Endothelial cell of umbilical vein (primary cell): ENCODE measurements around the gene SFTPA2. TPM values are rescaled to one million over a fixed set of nuclear protein-coding genes. Genes with fewer than 3 reads are reported as not detected.

Source experiments
- Bru-seq: library from RNA; stranded (reverse); fragments of 400-500 nt; gene quantifications from one replicate; lab custom pipeline; 2021; lab: Mats Ljungman, UMichigan
- BruChase-seq, 2 experiments: library from RNA; stranded (reverse); fragments of 400-500 nt; gene quantifications; one replicate each; lab custom pipeline; 2021; lab: Mats Ljungman, UMichigan
- BruUV-seq: library from RNA; stranded (reverse); fragments of 400-500 nt; replicated peaks from 2 replicates; lab custom pipeline; 2021; lab: Mats Ljungman, UMichigan
- CTCF ChIA-PET: fragments of 300-600, 350-600 bp; sonication (Branson Sonifier 250); formaldehyde crosslinking; loops from one replicate; lab custom pipeline; 2021; ENCODE audit warnings: antibody characterized with exemption, inconsistent platforms; lab: Charles Lee
- POLR2A ChIA-PET: fragments of 300-600, 350-600 bp; sonication (Branson Sonifier 250); formaldehyde crosslinking; loops from one replicate; lab custom pipeline; 2021; ENCODE audit warnings: antibody characterized with exemption, inconsistent platforms; lab: Charles Lee
- DNase-seq: peaks from one replicate; pipeline ENCODE4 v3.0.0-alpha.2; 2011; ENCODE audit warnings: low read depth, low spot score
- FAIRE-seq: peaks from 2 replicates; lab custom pipeline; 2011; peaks lifted over from hg19 to GRCh38; lab: Jason Lieb, UNC
- H2AFZ ChIP-seq: 2 replicates; pipeline ENCODE4 v1.6.0; 2012; ENCODE audit warnings: low read depth, low read length, control low read depth, inconsistent platforms
- H3K27ac ChIP-seq: 2 replicates; pipeline ENCODE4 v1.5.1; 2011; ENCODE audit warnings: low read depth, mild to moderate bottlenecking, control low read depth, low read length, moderate library complexity; ENCODE audit not compliant: insufficient read depth
- H3K27me3 ChIP-seq, 2 experiments: 2 replicates each; pipeline versions ENCODE4 v1.6.0 to v1.6.1; 2011; ENCODE audit warnings: low read length in 2 of 2, mixed read lengths in 1 of 2; ENCODE audit not compliant: control insufficient read depth in 2 of 2, insufficient read depth in 2 of 2
- H3K36me3 ChIP-seq, 2 experiments: 2 replicates in 1 of 2; 3 replicates in 1 of 2; pipeline ENCODE4 v1.5.1; 2011; ENCODE audit warnings: low read length in 2 of 2, mild to moderate bottlenecking in 1 of 2, moderate library complexity in 1 of 2; ENCODE audit not compliant: control insufficient read depth in 2 of 2, insufficient read depth in 2 of 2; ENCODE audit errors: extremely low read depth in 1 of 2
- H3K4me1 ChIP-seq: 3 replicates; pipeline ENCODE4 v1.5.1; 2011; ENCODE audit warnings: mild to moderate bottlenecking, low read length; ENCODE audit not compliant: control insufficient read depth, insufficient read depth; ENCODE audit errors: extremely low read depth
- H3K4me2 ChIP-seq: 2 replicates; pipeline ENCODE4 v1.6.1; 2011; ENCODE audit warnings: low read length, control low read depth, mixed read lengths; ENCODE audit not compliant: insufficient read depth
- H3K4me3 ChIP-seq, 3 experiments: fragments of 200-600 bp in 1 of 3; sonication (generic), shearing (Covaris generic) in 1 of 3; replicated peaks in 1 of 3; 2 replicates each; pipeline ENCODE4 v1.5.1; 2011 to 2016; ENCODE audit warnings: control low read depth in 3 of 3, low read length in 3 of 3, mild to moderate bottlenecking in 2 of 3, inconsistent platforms in 1 of 3, low read depth in 1 of 3, moderate library complexity in 1 of 3; ENCODE audit not compliant: insufficient read depth in 1 of 3
- H3K79me2 ChIP-seq: 2 replicates; pipeline ENCODE4 v1.6.0; 2012; ENCODE audit warnings: low read length, inconsistent platforms; ENCODE audit not compliant: control insufficient read depth, insufficient read depth
- H3K9ac ChIP-seq: replicated peaks from 2 replicates; pipeline ENCODE3; 2011; ENCODE audit warnings: low read length, control low read depth; ENCODE audit not compliant: insufficient read depth; ENCODE audit errors: extremely low read depth
- H3K9me1 ChIP-seq: replicated peaks from 3 replicates; pipeline ENCODE4 v1.6.0; 2011; ENCODE audit warnings: mild to moderate bottlenecking, low read length; ENCODE audit not compliant: control insufficient read depth, insufficient read depth; ENCODE audit errors: extremely low read depth
- H3K9me3 ChIP-seq: replicated peaks from 2 replicates; pipeline ENCODE4 v1.5.1; 2012; ENCODE audit warnings: low read length, inconsistent platforms; ENCODE audit not compliant: control insufficient read depth, insufficient read depth
- H4K20me1 ChIP-seq: replicated peaks from 2 replicates; pipeline ENCODE3; 2011; ENCODE audit warnings: mild to moderate bottlenecking, low read length; ENCODE audit not compliant: control insufficient read depth, insufficient read depth; ENCODE audit errors: extremely low read depth
- EZH2 ChIP-seq: IDR thresholded peaks from 2 replicates; pipeline ENCODE4 v1.6.1; 2012; ENCODE audit warnings: borderline replicate concordance, low read depth, mild to moderate bottlenecking, moderate library complexity, low read length, inconsistent platforms; ENCODE audit not compliant: severe bottlenecking
- FOS ChIP-seq: IDR thresholded peaks from 2 replicates; pipeline ENCODE4 v1.6.1; 2011; ENCODE audit warnings: mild to moderate bottlenecking, low read length, moderate library complexity, borderline replicate concordance; ENCODE audit not compliant: insufficient read depth
- GATA2 ChIP-seq: IDR thresholded peaks from 2 replicates; pipeline ENCODE4 v1.7.0; 2011; ENCODE audit warnings: low read depth, mild to moderate bottlenecking, moderate library complexity, mixed read lengths, low read length; ENCODE audit not compliant: insufficient read length, insufficient read depth
- JUN ChIP-seq: IDR thresholded peaks from 2 replicates; pipeline ENCODE4 v1.6.1; 2011; ENCODE audit warnings: borderline replicate concordance, low read depth; ENCODE audit not compliant: insufficient read length, insufficient read depth
- MYC ChIP-seq: IDR thresholded peaks from one replicate; pipeline ENCODE4 v1.6.1; 2011; ENCODE audit warnings: mild to moderate bottlenecking, low read depth, low read length
- POLR2A ChIP-seq: IDR thresholded peaks from 2 replicates; pipeline ENCODE4 v1.6.1; 2012; ENCODE audit warnings: low read depth, mild to moderate bottlenecking, control low read depth, low read length
- POLR2AphosphoS5 ChIP-seq: IDR thresholded peaks from 2 replicates; pipeline ENCODE4 v1.6.1; 2012; ENCODE audit warnings: low read depth, mild to moderate bottlenecking, control low read depth, low read length, moderate library complexity; ENCODE audit not compliant: insufficient read depth
- dilution Hi-C: fragments of 300-500 bp; cut with MboI; formaldehyde crosslinking; loops from one replicate; pipeline ENCODE4 v1.15.0; 2019; ENCODE audit warnings: low sequenced_read_pairs; ENCODE audit not compliant: extremely low pct_ligation_motif_present
- intact Hi-C: fragments of 100-400 bp; cut with micrococcal nuclease; formaldehyde crosslinking; loops from one replicate; pipeline ENCODE4 v1.10.0; 2022
- long read RNA-seq: library from polyadenylated mRNA; stranded (forward); transcript quantifications from one replicate; pipeline ENCODE4 v2.0.0, GENCODE V29; 2021
- polyA minus RNA-seq, 3 experiments: library from RNA; depleted of rRNA, polyadenylated mRNA; stranded (reverse); fragments of >200 nt; gene quantifications; 1 replicate in 1 of 3; 2 replicates in 2 of 3; pipeline ENCODE4 v1.2.3, GENCODE V29; 2011
- polyA plus RNA-seq, 4 experiments: library from polyadenylated mRNA; depleted of rRNA in 3 of 4; stranded (reverse) in 3 of 4; unstranded in 1 of 4; fragments of >200 nt; gene quantifications; 2 replicates each; pipeline versions ENCODE4 v1.2.1 to v1.2.3, GENCODE V29; 2011 to 2012; ENCODE audit warnings: missing spikeins in 1 of 4
- total RNA-seq: library from RNA; stranded (reverse); gene quantifications from 2 replicates; pipeline ENCODE4 v1.2.3, GENCODE V29; 2021
- TF ChIP-seq, protein P1 (sequence below), 2 donors: IDR thresholded peaks; 1 replicate in 1 of 2; 2 replicates in 1 of 2; pipeline ENCODE4 v1.5.1; 2011; ENCODE audit warnings: low read length in 2 of 2, mild to moderate bottlenecking in 2 of 2, moderate library complexity in 2 of 2, control low read depth in 1 of 2, inconsistent platforms in 1 of 2, low read depth in 1 of 2; ENCODE audit not compliant: insufficient read depth in 1 of 2; ENCODE audit errors: extremely low read depth in 1 of 2
- TF ChIP-seq, protein P2 (sequence below): IDR thresholded peaks from 2 replicates; pipeline ENCODE4 v1.6.1; 2011; ENCODE audit not compliant: insufficient read depth, insufficient read length

Gene SFTPA2
- total RNA-seq (not detected in 2 replicates), polyA plus RNA-seq (not detected in 2 replicates), polyA minus RNA-seq (not detected in 2 replicates), Bru-seq, nascent RNA (not detected), BruChase-seq, experiment 1, labeled RNA remaining after a 6-hour chase (not detected), BruChase-seq, experiment 2, labeled RNA remaining after a 2-hour chase (not detected)
- polyA plus RNA-seq (2011; cell fraction: cytosol; rRNA removed): not detected in 2 replicates
- not detected in 2 replicates for polyA plus RNA-seq (2011; cell fraction: nucleus; rRNA removed)
- polyA plus RNA-seq (2012): not detected in 2 replicates
- not detected for polyA minus RNA-seq (2011; cell fraction: cytosol; rRNA and poly(A)+ RNA removed)
- not detected in 2 replicates for polyA minus RNA-seq (2011; cell fraction: nucleus; rRNA and poly(A)+ RNA removed)
- long read RNA-seq: 0 reads

DNA sequence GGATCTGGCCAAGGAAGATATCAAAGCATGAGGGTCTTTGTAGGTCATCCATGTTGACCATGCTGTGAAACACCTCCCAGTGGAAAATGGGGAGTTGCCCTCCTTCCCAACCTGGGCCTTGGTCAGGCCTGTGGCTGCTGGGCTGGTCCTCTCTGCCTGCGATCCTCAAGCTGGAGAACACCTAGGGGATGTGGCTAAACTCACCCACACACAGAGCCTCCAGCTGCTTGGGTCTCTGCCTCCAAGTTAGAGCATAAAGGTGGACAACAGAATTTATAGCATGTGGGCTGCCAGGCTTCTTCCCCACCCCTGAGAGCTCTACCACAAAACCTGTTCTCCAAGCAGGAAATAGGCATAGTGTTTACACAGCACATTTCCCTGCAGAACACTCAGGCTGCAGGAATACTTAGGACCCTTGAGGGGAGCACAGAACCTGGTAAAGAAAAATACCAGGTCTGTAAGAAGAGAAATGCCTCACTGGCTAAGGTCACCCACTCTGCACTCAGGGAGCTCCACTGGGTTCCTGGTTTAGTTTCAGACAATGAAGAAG, at the start of gene SFTPA2:
SFTPA2 (minus strand) TSS at position 248 of the 550 bp plus-strand sequence. CDS start 924 bp downstream, outside the sequence.
- Histone ChIP-seq H3K4me1 (no peaks in the 10 kb centered on the region), H3K9ac (no peak within 1 kb of the TSS), H2AFZ (no peak within 1 kb of the TSS), H3K79me2 (no peaks in the 10 kb centered on the region), H3K27me3 (peaks cover 0 to 4% of the 10 kb centered on the region in 2 experiments), H3K36me3 (no peaks in the 10 kb centered on the region), H3K27ac (no peak within 1 kb of the TSS), H4K20me1 (no peaks in the 10 kb centered on the region), H3K4me3 (no peak within 1 kb of the TSS), H3K4me2 (no peak within 1 kb of the TSS), H3K9me1 (no peaks in the 10 kb centered on the region), H3K9me3 (no peaks in the 10 kb centered on the region)
- dilution Hi-C loops (no loop called here), intact Hi-C loops (no loop called here)
- DNase-seq (no peak), FAIRE-seq (no peak)
- BruUV-seq: no TSS peak
- TF ChIP-seq POLR2A: no peak
- TF ChIP-seq JUN: no peak
- no peak for TF ChIP-seq MYC
- TF ChIP-seq GATA2: no peak
- TF ChIP-seq, protein P1, sequence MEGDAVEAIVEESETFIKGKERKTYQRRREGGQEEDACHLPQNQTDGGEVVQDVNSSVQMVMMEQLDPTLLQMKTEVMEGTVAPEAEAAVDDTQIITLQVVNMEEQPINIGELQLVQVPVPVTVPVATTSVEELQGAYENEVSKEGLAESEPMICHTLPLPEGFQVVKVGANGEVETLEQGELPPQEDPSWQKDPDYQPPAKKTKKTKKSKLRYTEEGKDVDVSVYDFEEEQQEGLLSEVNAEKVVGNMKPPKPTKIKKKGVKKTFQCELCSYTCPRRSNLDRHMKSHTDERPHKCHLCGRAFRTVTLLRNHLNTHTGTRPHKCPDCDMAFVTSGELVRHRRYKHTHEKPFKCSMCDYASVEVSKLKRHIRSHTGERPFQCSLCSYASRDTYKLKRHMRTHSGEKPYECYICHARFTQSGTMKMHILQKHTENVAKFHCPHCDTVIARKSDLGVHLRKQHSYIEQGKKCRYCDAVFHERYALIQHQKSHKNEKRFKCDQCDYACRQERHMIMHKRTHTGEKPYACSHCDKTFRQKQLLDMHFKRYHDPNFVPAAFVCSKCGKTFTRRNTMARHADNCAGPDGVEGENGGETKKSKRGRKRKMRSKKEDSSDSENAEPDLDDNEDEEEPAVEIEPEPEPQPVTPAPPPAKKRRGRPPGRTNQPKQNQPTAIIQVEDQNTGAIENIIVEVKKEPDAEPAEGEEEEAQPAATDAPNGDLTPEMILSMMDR (IDR thresholded peaks at IDR 0.05; ENCODE audit: extremely low read depth in 1 of 2, insufficient read depth in 1 of 2, low read depth in 1 of 2, low read length in 2 of 2): no peak
- no peak for TF ChIP-seq POLR2AphosphoS5
- no peak for TF ChIP-seq FOS
- TF ChIP-seq EZH2: no peak
- TF ChIP-seq, protein P2, sequence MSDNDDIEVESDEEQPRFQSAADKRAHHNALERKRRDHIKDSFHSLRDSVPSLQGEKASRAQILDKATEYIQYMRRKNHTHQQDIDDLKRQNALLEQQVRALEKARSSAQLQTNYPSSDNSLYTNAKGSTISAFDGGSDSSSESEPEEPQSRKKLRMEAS: no peak
- ChIA-PET POLR2A (no interaction called here), CTCF (no interaction called here)
